Measurements from ENCODE around the gene C10orf95.
"Not testable (repeated sequence)": the region's sequence is repeated elsewhere in the genome, so short reads cannot be mapped to it uniquely, and the experiment has no call there.

Gene C10orf95

GRCh38 chr10:102465466-102465865 is 14.1 kb upstream of the C10orf95 start:
- DNase-seq (ENCODE audit: low spot score), result no peak

GRCh38 chr10:102463983-102464382 is 12.6 kb upstream of the C10orf95 start:
- DNase-seq (ENCODE audit: low spot score), result no peak

GRCh38 chr10:102462512-102463054 is 11.2 kb upstream of the C10orf95 start:
- no peak for DNase-seq (ENCODE audit: low spot score)

- peak; percentile 87 for DNase-seq (ENCODE audit: low spot score)
These were observed 10.1 kb upstream of the C10orf95 start for GRCh38 chr10:102461187-102462054.

DNA sequence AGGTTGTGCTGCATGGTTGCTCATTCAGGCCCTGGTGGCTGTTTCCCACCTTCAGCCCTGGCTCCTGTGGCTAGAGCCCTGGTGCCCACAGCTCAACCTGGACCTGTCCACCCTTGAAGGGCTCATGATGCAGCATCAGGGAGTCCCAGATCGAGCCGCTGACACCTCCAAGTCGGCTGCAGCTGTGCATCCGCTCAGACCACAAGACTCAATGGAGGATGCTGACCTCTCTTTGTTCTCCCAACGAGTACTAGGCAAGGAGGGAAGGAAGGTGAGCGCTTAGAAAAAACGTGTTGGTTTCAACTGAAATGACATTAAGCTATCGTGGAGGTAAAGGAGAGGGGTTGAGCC is 9.5 kb upstream of the C10orf95 start:
- no peak for DNase-seq (ENCODE audit: low spot score)

DNA sequence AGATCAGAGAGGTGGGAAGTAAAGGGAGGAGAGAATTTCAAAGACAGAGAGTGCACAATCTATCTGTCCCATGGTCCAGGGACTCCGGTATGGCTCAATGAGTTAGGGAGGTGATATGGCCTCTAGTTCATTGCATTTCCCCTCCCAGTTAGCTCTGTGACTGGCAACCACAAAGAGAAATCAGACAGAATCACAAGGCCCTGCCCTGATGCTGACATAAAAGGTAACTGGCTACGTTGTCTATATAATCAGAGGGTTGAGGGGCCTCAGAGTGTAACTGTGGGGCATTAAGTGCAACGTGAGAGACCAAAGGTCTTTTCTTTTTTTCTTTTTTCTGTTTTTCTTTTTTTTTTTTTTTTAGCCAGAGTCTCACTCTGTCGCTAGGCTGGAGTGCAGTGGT is 7.3 kb upstream of the C10orf95 start:
- DNase-seq (ENCODE audit: low spot score), result no peak

- DNase-seq (ENCODE audit: low spot score), result no peak
These were observed 6.3 kb upstream of the C10orf95 start for GRCh38 chr10:102457591-102458150.

DNA sequence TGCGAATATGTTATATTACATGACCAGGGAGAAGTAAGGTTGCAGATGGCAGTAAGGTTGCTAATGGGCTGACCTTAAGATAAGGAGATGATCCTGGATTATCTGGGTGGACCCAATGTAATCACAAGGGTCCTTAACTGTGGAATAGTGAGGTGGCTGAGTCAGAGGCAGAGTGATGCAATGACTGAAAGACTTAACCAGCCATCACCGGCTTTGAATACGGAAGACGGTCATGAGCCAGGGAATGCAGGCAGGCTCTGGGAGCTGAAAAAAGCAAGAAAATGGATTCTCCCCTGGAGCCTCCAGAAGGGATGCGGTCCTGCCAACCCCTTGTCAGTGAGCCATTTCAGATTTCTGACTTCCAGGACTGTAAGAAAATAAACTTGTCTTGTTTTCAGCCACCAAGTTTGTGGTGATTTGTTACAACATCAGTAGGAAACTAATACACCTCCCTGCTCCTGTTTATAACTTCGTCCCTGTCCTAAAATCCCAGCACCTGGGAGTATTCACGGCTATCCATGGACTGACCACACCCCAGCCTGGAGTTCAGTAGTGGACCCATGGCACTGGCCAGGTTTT is 4.6 kb upstream of the C10orf95 start:
- DNase-seq (ENCODE audit: low spot score), result no peak

DNA sequence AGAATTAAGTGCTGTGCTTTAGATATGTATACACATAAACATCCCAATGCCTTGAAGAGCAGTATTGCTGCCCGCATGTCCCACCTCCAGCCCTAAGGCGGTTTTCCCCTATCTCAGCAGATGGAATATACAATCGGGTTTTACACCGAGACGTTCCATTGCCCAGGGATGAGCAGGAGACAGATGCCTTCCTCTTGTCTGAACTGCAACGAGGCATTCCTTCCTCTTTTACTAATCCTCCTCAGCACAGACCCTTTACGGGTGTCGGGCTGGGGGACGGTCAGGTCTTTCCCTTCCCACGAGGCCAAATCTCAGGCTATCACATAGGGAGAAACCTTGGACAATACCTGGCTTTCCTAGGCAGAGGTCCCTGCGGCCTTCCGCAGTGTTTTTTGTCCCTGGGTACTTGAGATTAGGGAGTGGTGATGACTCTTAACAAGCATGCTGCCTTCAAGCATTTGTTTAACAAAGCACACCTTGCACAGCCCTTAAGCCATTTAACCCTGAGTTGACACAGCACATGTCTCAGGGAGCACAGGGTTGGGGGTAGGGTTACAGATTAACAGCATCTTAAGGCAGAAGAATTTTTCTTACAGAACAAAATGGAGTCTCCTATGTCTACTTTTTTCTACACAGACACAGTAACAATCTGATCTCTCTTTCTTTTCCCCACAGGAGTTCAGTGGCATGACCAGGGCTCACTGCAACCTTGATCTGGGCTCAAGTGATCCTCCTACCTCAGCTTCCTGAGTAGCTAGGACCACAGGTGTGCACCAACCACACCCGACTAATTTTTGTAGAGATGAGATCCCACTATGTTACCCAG is 3.5 kb upstream of the C10orf95 start:
- not testable (repeated sequence) for DNase-seq (ENCODE audit: low spot score)

DNA sequence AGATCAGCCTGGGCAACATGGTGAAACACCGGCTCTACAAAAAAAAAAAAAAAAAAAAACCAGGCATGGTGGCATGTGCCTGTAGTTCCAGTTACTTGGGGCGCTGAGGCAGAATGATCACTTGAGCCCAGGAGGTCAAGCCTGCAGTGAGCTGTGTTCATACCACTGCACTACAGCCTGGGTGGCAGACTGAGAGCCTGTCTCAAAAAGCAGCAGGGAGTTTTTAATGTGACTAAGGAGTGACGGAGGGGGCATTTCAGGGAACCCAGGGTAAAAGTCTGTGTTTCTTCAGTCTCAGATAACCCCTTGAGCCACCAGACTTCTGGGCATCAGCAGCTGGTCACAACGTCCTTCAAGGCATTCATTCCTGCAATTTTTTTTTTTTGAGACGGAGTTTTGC is 2.2 kb upstream of the C10orf95 start:
- DNase-seq (ENCODE audit: low spot score), result no peak

- no peak for DNase-seq (ENCODE audit: low spot score)
These were observed 1.5 kb upstream of the C10orf95 start for GRCh38 chr10:102452672-102453340.

- DNase-seq (ENCODE audit: low spot score), result peak; percentile 87
These were observed 804 bp downstream of the C10orf95 start for GRCh38 chr10:102450374-102451104.

GRCh38 chr10:102450124-102450373 is 1.3 kb downstream of the C10orf95 start:
- DNase-seq (ENCODE audit: low spot score), result no peak

GRCh38 chr10:102449321-102450123 is 1.8 kb downstream of the C10orf95 start:
- DNase-seq (ENCODE audit: low spot score), result no peak

DNA sequence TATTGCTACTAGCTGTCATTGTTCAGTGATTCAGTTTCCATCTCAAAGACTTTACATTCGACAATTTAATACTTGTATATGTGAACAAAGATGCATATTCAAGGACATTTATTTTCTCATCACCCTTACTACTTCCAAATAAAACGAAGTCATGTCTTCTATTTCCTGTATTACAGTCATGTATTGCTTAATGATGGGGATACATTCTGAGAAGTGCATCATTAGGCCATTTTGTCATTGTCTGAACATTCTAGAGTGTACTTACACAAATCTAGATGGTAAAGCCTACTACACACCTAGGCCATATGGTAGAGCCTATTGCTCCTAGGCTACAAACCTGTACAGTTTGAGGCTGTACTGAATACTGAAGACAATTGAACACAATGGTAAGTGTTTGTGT is 6.5 kb downstream of the C10orf95 start:
- DNase-seq (ENCODE audit: low spot score), result no peak

DNA sequence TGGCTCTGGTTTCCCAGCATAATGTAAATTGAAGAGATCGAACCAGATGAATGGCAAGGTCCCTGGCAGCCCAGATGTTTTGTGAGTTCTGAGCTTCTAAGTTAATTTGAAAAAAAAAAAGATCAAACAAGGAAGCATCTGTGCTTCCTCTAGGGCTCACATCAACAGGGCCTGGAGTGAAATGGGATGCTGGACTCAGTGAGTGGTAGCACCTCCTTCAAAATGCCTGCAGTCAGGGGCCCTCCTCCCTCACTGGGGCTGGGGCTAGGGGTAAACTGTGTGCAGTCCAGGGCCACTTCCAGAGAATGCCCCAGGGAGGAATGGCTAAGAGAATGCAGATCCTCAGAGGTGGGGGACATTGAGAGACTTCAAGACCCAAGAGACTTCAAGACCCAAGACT is 13.0 kb downstream of the C10orf95 start:
- no peak for DNase-seq (ENCODE audit: low spot score)

DNA sequence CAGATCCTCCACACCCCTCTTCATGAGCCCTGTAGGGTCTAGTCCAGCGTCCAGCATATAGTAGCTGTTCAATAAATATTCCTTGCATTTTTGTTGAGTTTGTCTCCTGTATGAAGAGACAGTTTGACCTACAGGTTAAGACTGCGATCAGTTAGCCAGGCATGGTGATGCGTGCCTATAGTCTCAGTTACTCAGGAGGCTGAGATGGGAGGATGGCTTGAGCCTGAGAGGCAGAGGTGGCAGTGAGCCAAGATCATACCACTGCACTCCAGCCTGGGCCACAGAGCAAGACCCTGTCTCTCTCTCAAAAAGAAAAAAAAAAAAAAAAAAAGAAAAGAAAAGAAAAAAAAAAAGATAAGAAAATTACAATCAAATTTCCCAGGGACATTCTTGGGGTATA is 13.8 kb downstream of the C10orf95 start:
- no peak for DNase-seq (ENCODE audit: low spot score)

- no peak for DNase-seq (ENCODE audit: low spot score)
These were observed 15.0 kb downstream of the C10orf95 start for GRCh38 chr10:102436312-102436711.

GRCh38 chr10:102435529-102436233 is 15.7 kb downstream of the C10orf95 start:
- no peak for DNase-seq (ENCODE audit: low spot score)

- DNase-seq (ENCODE audit: low spot score), result no peak
These were observed 16.2 kb downstream of the C10orf95 start for GRCh38 chr10:102435133-102435497.
